ENCODE measurements around the gene PKP4.

The PKP4 gene

DNA sequence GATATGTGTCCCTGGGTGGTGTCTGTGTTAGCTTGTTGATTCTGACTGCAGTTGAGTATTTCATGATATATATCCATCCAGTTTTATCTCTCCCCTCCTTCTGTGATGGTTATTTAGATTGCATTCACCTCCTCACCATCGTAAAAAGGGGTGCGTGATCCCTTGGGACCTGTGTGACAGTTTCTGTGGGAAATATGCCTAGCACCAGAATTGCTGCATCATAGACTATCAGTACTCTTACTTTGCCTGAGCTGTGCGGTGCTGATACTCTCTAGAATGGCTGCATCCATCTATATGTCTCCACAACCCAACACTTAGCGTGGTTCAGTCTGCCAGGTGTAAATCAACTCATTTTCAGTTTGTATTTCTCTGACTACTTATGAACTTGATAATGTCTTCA, 34.3 kb downstream of the PKP4 start:
- Histone ChIP-seq H3K4me3 (no peak overlapping the region), H3K27ac (no peak overlapping the region)
- no peak for DNase-seq (ENCODE audit: low spot score)
- no peak for TF ChIP-seq CTCF (IDR thresholded peaks at IDR 0.05)

GRCh38 chr2:158493458-158493857, 36.7 kb downstream of the PKP4 start:
- no peak for TF ChIP-seq CTCF (IDR thresholded peaks at IDR 0.05)
- no peak overlapping the region for H3K4me3 ChIP-seq
- no peak overlapping the region for H3K27ac ChIP-seq
- no peak for DNase-seq (ENCODE audit: low spot score)

DNA sequence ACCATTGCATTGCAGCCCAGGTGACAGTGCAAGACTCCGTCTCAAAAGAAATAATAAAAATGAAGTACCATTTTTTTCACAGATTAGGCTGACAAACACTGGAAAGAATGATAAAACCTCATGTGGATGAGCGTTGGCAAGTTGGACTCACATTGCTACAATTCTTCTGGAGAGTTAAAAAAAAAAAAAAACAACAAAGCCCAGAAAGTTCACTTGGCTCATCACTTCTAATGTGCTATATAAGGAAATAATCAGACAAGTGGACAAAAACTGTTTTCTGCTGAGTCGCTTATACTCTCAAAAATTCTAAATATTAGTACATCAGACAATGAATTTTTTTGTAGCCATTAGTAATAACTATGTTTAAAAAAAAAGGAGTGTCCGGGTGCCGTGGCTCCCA, 38.4 kb downstream of the PKP4 start:
- no peak overlapping the region for H3K27ac ChIP-seq
- DNase-seq (ENCODE audit: low spot score) = no peak
- no peak overlapping the region for H3K4me3 ChIP-seq
- TF ChIP-seq CTCF (IDR thresholded peaks at IDR 0.05) = no peak

GRCh38 chr2:158496986-158497385, 40.2 kb downstream of the PKP4 start:
- no peak for TF ChIP-seq CTCF (IDR thresholded peaks at IDR 0.05)
- no peak overlapping the region for H3K4me3 ChIP-seq
- no peak for DNase-seq (ENCODE audit: low spot score)
- H3K27ac ChIP-seq = no peak overlapping the region

DNA sequence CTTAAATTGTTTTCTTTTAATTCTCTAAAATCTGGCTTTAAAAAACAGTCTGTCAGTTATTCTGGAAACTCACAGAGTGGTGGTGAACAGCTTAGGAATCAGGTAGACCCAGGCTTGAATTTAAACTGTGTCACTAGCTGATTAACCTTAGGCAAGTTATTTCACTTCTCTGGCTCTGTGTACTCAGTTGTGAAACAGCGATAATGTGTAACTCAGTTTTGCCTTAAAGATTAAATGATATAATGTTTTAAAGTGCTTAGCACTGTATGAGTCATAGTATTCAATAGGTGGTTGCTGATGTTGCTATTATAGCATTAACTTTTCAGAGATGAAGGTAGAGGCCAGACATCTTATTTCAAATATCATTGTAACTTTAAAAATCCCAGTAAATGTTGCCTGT, 40.7 kb downstream of the PKP4 start:
- H3K27ac ChIP-seq = no peak overlapping the region

DNA sequence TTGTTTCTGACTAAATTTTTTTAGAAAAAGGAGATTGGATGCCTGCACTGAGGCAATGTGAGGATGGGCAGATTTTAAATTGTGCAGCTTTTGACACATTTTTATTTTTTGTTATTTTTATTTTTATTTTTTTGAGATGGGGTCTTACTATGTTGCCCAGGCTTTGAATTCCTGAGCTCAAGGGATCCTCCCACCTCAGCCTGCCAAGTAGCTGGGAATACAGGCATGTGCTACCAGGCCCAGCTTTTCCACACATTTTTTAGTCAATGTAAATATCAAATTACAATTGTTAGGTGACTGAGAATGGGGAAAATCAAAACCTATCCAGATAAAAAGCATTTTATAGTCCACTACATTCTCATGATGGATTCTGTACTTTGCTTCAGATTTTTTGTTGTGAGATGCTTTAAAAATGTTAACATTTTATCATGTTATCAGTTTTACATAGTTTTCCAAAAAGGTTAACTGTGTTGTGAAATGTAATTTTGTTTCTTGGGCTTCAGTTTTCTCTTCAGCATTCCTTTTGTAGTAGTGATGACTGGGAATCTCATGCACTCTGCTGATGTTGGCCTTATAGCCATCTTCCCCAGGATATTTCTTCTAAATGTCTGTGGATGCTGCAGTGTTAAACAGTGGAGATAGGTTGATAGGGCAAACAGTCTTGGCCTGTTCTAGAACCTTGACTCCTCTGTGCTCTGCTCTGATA, 41.4 kb downstream of the PKP4 start:
- no peak for TF ChIP-seq CTCF (IDR thresholded peaks at IDR 0.05)
- DNase-seq (ENCODE audit: low spot score) = no peak
- Histone ChIP-seq H3K27ac (no peak overlapping the region), H3K4me3 (no peak overlapping the region)

More for the DNA sequence above, 40.7 kb downstream of the PKP4 start:
- H3K4me3 ChIP-seq = no peak overlapping the region
- DNase-seq (ENCODE audit: low spot score) = no peak
- TF ChIP-seq CTCF (IDR thresholded peaks at IDR 0.05) = no peak

DNA sequence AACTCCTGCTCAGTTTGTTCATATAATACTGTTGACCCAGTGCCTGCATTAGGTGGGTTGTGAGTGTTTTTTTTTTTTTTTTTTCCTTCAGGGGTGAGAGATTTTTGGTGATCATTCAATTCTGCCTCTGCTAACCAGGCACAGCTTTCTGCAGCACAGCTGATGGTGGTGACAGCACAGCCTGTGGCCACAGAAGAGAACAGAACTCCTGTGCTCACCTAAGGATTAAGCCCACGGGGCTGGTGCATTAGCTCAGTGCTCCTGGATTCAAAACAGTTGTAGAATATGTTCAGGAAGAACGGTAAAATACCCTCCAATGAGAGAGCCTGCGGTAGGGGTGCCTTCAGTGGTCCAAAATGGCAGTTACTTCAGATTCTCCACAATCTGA, 42.0 kb downstream of the PKP4 start:
- H3K4me3 ChIP-seq = no peak overlapping the region
- H3K27ac ChIP-seq = no peak overlapping the region
- TF ChIP-seq CTCF (IDR thresholded peaks at IDR 0.05) = no peak
- DNase-seq (ENCODE audit: low spot score) = no peak

Measured in coronary artery (tissue), 2 donors.